ENCODE results near the gene EYA4.

Gene EYA4

GRCh38 chr6:133243723-133244305 is 2.7 kb downstream of the EYA4 start:
- no peak for DNase-seq

GRCh38 chr6:133244519-133244918 is 3.4 kb downstream of the EYA4 start:
- DNase-seq: no peak

- DNase-seq: no peak
These were observed 3.9 kb downstream of the EYA4 start for GRCh38 chr6:133245007-133245406.

- no peak for DNase-seq
These were observed 4.3 kb downstream of the EYA4 start for GRCh38 chr6:133245422-133245903.

- DNase-seq: no peak
These were observed 6.4 kb downstream of the EYA4 start for GRCh38 chr6:133247581-133247980.

GRCh38 chr6:133248241-133249001 is 7.3 kb downstream of the EYA4 start:
- no peak for DNase-seq

GRCh38 chr6:133251688-133252087 is 10.5 kb downstream of the EYA4 start:
- no peak for DNase-seq

- no peak for DNase-seq
These were observed 13.5 kb downstream of the EYA4 start for GRCh38 chr6:133254552-133255228.

- no peak for DNase-seq
These were observed 16.5 kb downstream of the EYA4 start for GRCh38 chr6:133257545-133258105.

GRCh38 chr6:133259561-133259960 is 18.4 kb downstream of the EYA4 start:
- DNase-seq: no peak

GRCh38 chr6:133262804-133263203 is 21.6 kb downstream of the EYA4 start:
- no peak for DNase-seq

GRCh38 chr6:133265066-133265465 is 23.9 kb downstream of the EYA4 start:
- no peak for DNase-seq

- no peak for DNase-seq
These were observed 25.0 kb downstream of the EYA4 start for GRCh38 chr6:133266186-133266585.

- no peak for DNase-seq
These were observed 27.5 kb downstream of the EYA4 start for GRCh38 chr6:133268621-133269020.

- no peak for DNase-seq
These were observed 33.7 kb downstream of the EYA4 start for GRCh38 chr6:133274813-133275212.

GRCh38 chr6:133275213-133275612 is 34.1 kb downstream of the EYA4 start:
- DNase-seq: no peak

- no peak for DNase-seq
These were observed 36.2 kb downstream of the EYA4 start for GRCh38 chr6:133277228-133277899.

GRCh38 chr6:133277900-133278545 is 36.9 kb downstream of the EYA4 start:
- no peak for DNase-seq

- DNase-seq: no peak
These were observed 45.6 kb downstream of the EYA4 start for GRCh38 chr6:133286765-133287164.

GRCh38 chr6:133288662-133289061 is 47.5 kb downstream of the EYA4 start:
- no peak for DNase-seq

- DNase-seq: no peak
These were observed 48.7 kb downstream of the EYA4 start for GRCh38 chr6:133289733-133290306.

- DNase-seq: no peak
These were observed 49.8 kb downstream of the EYA4 start for GRCh38 chr6:133290930-133291329.
